ENCODE data around the gene HBS1L.

Gene HBS1L

GRCh38 chr6:135095716-135096115, 41.1 kb upstream of the HBS1L start:
- H3K27me3 ChIP-seq (replicated peaks; ENCODE audit: control insufficient read depth, insufficient read depth, low read length): no peaks in the 10 kb centered on the region
- no peak overlapping the region for H3K4me3 ChIP-seq (replicated peaks; ENCODE audit: low read depth, low read length)
- H3K36me3 ChIP-seq (ENCODE audit: control insufficient read depth, insufficient read depth, low read length): no peaks in the 10 kb centered on the region
- no peak for TF ChIP-seq CTCF (IDR thresholded peaks at IDR 0.05; ENCODE audit: insufficient read depth, low read length, poor library complexity, severe bottlenecking)
- no peak for DNase-seq (ENCODE audit: extremely low read depth, insufficient read length)

GRCh38 chr6:135094403-135094821, 39.8 kb upstream of the HBS1L start:
- no peak for DNase-seq (ENCODE audit: extremely low read depth, insufficient read length)
- Histone ChIP-seq H3K27me3 (replicated peaks; ENCODE audit: control insufficient read depth, insufficient read depth, low read length) (no peaks in the 10 kb centered on the region), H3K36me3 (ENCODE audit: control insufficient read depth, insufficient read depth, low read length) (no peaks in the 10 kb centered on the region), H3K4me3 (replicated peaks; ENCODE audit: low read depth, low read length) (no peak overlapping the region)
- no peak for TF ChIP-seq CTCF (IDR thresholded peaks at IDR 0.05; ENCODE audit: insufficient read depth, low read length, poor library complexity, severe bottlenecking)

- no peaks in the 10 kb centered on the region for H3K27me3 ChIP-seq (replicated peaks; ENCODE audit: control insufficient read depth, insufficient read depth, low read length)
- no peaks in the 10 kb centered on the region for H3K36me3 ChIP-seq (ENCODE audit: control insufficient read depth, insufficient read depth, low read length)
- TF ChIP-seq CTCF (IDR thresholded peaks at IDR 0.05; ENCODE audit: insufficient read depth, low read length, poor library complexity, severe bottlenecking): no peak
- DNase-seq (ENCODE audit: extremely low read depth, insufficient read length): no peak
- no peak overlapping the region for H3K4me3 ChIP-seq (replicated peaks; ENCODE audit: low read depth, low read length)
Measured at GRCh38 chr6:135093578-135093977, 39.0 kb upstream of the HBS1L start.

GRCh38 chr6:135092724-135093123, 38.1 kb upstream of the HBS1L start:
- no peak for DNase-seq (ENCODE audit: extremely low read depth, insufficient read length)
- no peak for TF ChIP-seq CTCF (IDR thresholded peaks at IDR 0.05; ENCODE audit: insufficient read depth, low read length, poor library complexity, severe bottlenecking)
- Histone ChIP-seq H3K4me3 (replicated peaks; ENCODE audit: low read depth, low read length) (no peak overlapping the region), H3K27me3 (replicated peaks; ENCODE audit: control insufficient read depth, insufficient read depth, low read length) (no peaks in the 10 kb centered on the region), H3K36me3 (ENCODE audit: control insufficient read depth, insufficient read depth, low read length) (no peaks in the 10 kb centered on the region)

- Histone ChIP-seq H3K4me3 (replicated peaks; ENCODE audit: low read depth, low read length) (no peak overlapping the region), H3K36me3 (ENCODE audit: control insufficient read depth, insufficient read depth, low read length) (no peaks in the 10 kb centered on the region), H3K27me3 (replicated peaks; ENCODE audit: control insufficient read depth, insufficient read depth, low read length) (no peaks in the 10 kb centered on the region)
- DNase-seq (ENCODE audit: extremely low read depth, insufficient read length): no peak
- TF ChIP-seq CTCF (IDR thresholded peaks at IDR 0.05; ENCODE audit: insufficient read depth, low read length, poor library complexity, severe bottlenecking): no peak
Measured at GRCh38 chr6:135090819-135091218, 36.2 kb upstream of the HBS1L start.

GRCh38 chr6:135089901-135090300, 35.3 kb upstream of the HBS1L start:
- H3K27me3 ChIP-seq (replicated peaks; ENCODE audit: control insufficient read depth, insufficient read depth, low read length): no peaks in the 10 kb centered on the region
- DNase-seq (ENCODE audit: extremely low read depth, insufficient read length): no peak
- no peak for TF ChIP-seq CTCF (IDR thresholded peaks at IDR 0.05; ENCODE audit: insufficient read depth, low read length, poor library complexity, severe bottlenecking)
- no peak overlapping the region for H3K4me3 ChIP-seq (replicated peaks; ENCODE audit: low read depth, low read length)
- no peaks in the 10 kb centered on the region for H3K36me3 ChIP-seq (ENCODE audit: control insufficient read depth, insufficient read depth, low read length)

Measured in GM06990 (cell line).